Natural killer cell (primary cell): ENCODE measurements around the gene NPAS3. TPM values are rescaled to one million over a fixed set of nuclear protein-coding genes. Genes with fewer than 3 reads are reported as not detected.

ENCODE experiments used
- ATAC-seq, 3 donors: fragments of 150-1000 bp in 2 of 3; fragments of 200-7000 bp in 1 of 3; cut with Tn5 transposase; 1 replicate in 1 of 3; 2 replicates in 2 of 3; pipeline ENCODE4 v1.10.0; 2021; ENCODE audit warnings: mild to moderate bottlenecking in 2 of 3, moderate library complexity in 2 of 3
- DNase-seq, 2 donors: peaks; one replicate each; pipeline versions ENCODE4 v3.0.0 to v3.0.0-alpha.2; 2013 to 2021; ENCODE audit warnings: mixed read lengths in 1 of 2
- H3K27ac ChIP-seq: one replicate; pipeline ENCODE4 v1.5.1; 2013; ENCODE audit warnings: mild to moderate bottlenecking, low read length
- H3K27me3 ChIP-seq: one replicate; pipeline ENCODE4 v1.6.1; 2013; ENCODE audit warnings: low read length; ENCODE audit not compliant: control insufficient read depth, insufficient read depth
- H3K36me3 ChIP-seq: one replicate; pipeline ENCODE4 v1.6.1; 2013; ENCODE audit warnings: low read length; ENCODE audit not compliant: control insufficient read depth, insufficient read depth
- H3K4me1 ChIP-seq: one replicate; pipeline ENCODE4 v1.6.1; 2013; ENCODE audit warnings: low read length; ENCODE audit not compliant: control insufficient read depth, insufficient read depth
- H3K4me3 ChIP-seq: one replicate; pipeline ENCODE4 v1.5.1; 2013; ENCODE audit warnings: low read length
- H3K9me3 ChIP-seq: one replicate; pipeline ENCODE4 v1.6.1; 2013; ENCODE audit warnings: low read length; ENCODE audit not compliant: control insufficient read depth, insufficient read depth
- H3K27ac Mint-ChIP-seq, 2 donors: one replicate each; pipeline ENCODE4 v1.8.0; 2022; ENCODE audit warnings: mild to moderate bottlenecking in 2 of 2, mixed read lengths in 2 of 2, moderate library complexity in 1 of 2
- H3K27me3 Mint-ChIP-seq, 2 donors: one replicate each; pipeline ENCODE4 v1.8.0; 2022; ENCODE audit warnings: low read depth in 2 of 2, mixed read lengths in 2 of 2
- H3K36me3 Mint-ChIP-seq: one replicate; pipeline ENCODE4 v1.8.0; 2022; ENCODE audit warnings: mixed read lengths
- H3K4me1 Mint-ChIP-seq, 2 donors: one replicate each; pipeline ENCODE4 v1.8.0; 2022; ENCODE audit warnings: mixed read lengths in 2 of 2
- H3K4me3 Mint-ChIP-seq: one replicate; pipeline ENCODE4 v1.8.0; 2022; ENCODE audit warnings: mild to moderate bottlenecking, moderate library complexity, mixed read lengths
- H3K9me3 Mint-ChIP-seq, 2 donors: one replicate each; pipeline ENCODE4 v1.8.0; 2022; ENCODE audit warnings: mixed read lengths in 2 of 2
- WGBS: methylation state at CpG from one replicate; pipeline ENCODE4 v1.1.7; 2013; ENCODE audit warnings: missing lambda C conversion rate; ENCODE audit not compliant: insufficient coverage; 5-methylcytosine and 5-hydroxymethylcytosine counted together
- intact Hi-C: fragments of 100-400 bp; cut with micrococcal nuclease; formaldehyde crosslinking; loops from one replicate; pipeline ENCODE4 v1.14.2; 2022
- total RNA-seq, 4 donors: library from RNA; stranded (reverse); fragments of 120-200 nt in 1 of 4; gene quantifications; one replicate each; pipeline versions ENCODE4 v1.2.3 to v1.2.4, GENCODE V29; 2013 to 2022
- TF ChIP-seq, protein P1 (sequence below): fragments of 200-600 bp; IDR thresholded peaks from one replicate; pipeline ENCODE4 v1.8.0; 2022; ENCODE audit warnings: antibody characterized with exemption

The NPAS3 gene
- total RNA-seq: not detected
- not detected for total RNA-seq (2013)

DNA sequence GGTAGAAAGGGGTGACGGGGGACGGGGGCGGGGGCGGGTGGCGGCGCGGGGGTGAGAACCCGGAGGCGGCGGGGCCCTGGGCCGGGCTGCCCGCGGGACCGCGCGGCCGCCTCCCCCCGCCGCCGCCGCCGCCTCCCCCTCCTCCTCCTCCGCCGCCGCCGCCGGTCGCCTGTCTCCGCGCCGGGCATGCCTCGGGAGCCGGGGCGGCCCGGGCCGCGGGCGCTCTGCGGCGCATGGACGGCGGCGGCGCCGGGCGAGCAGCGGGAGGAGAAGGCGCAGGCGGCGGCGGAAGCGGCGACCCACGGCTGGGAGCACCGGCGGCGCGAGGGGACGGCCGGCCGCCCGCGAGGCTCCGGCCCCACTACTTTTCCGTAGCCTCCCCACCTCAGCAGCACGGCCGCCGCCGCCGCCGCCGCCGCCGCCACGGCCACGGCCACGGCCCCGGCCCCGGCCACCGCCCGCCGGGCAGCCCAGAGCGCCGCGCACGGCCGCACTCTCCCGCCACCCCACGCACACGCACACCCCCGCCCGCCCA is at the start of gene NPAS3:
TSS of gene NPAS3 (plus strand) at position 161 of the 535 bp plus-strand sequence.
- TF ChIP-seq, protein P1, sequence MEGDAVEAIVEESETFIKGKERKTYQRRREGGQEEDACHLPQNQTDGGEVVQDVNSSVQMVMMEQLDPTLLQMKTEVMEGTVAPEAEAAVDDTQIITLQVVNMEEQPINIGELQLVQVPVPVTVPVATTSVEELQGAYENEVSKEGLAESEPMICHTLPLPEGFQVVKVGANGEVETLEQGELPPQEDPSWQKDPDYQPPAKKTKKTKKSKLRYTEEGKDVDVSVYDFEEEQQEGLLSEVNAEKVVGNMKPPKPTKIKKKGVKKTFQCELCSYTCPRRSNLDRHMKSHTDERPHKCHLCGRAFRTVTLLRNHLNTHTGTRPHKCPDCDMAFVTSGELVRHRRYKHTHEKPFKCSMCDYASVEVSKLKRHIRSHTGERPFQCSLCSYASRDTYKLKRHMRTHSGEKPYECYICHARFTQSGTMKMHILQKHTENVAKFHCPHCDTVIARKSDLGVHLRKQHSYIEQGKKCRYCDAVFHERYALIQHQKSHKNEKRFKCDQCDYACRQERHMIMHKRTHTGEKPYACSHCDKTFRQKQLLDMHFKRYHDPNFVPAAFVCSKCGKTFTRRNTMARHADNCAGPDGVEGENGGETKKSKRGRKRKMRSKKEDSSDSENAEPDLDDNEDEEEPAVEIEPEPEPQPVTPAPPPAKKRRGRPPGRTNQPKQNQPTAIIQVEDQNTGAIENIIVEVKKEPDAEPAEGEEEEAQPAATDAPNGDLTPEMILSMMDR: no peak
- Mint-ChIP-seq H3K4me3 (peak within 1 kb of the TSS; percentile 92), H3K4me1 (peaks cover 0 to 23% of the 10 kb centered on the region in 2 donors), H3K9me3 (no peaks in the 10 kb centered on the region), H3K27ac (peak within 1 kb of the TSS; percentile 36 to 42), H3K36me3 (no peaks in the 10 kb centered on the region), H3K27me3 (peaks cover 31 to 54% of the 10 kb centered on the region in 2 donors)
- Histone ChIP-seq H3K9me3 (no peaks in the 10 kb centered on the region), H3K36me3 (no peaks in the 10 kb centered on the region), H3K4me1 (peaks cover 6% of the 10 kb centered on the region), H3K27me3 (peaks cover 35% of the 10 kb centered on the region), H3K4me3 (no peak within 1 kb of the TSS), H3K27ac (no peak within 1 kb of the TSS)
- DNase-seq (no peak), ATAC-seq (peak in 2 of 3 donors; percentile 10 to 44)
- under 1% methylated on average over 79 of the region's 92 CpGs for WGBS
- intact Hi-C loops: no loop called here

- Mint-ChIP-seq H3K9me3 (peaks cover 0 to 3% of the 10 kb centered on the region in 2 donors), H3K36me3 (no peaks in the 10 kb centered on the region), H3K27ac (peak overlapping the region in 1 of 2 donors; percentile 29), H3K4me1 (peaks cover 5% of the 10 kb centered on the region in 2 donors), H3K27me3 (no peaks in the 10 kb centered on the region), H3K4me3 (peak overlapping the region; percentile 65)
- H3K36me3 ChIP-seq: no peaks in the 10 kb centered on the region
- 36% methylated on average over 9 of the region's 10 CpGs for WGBS
- no peaks in the 10 kb centered on the region for H3K9me3 ChIP-seq
- no peak for DNase-seq
- intact Hi-C loops: no loop called here
- no peaks in the 10 kb centered on the region for H3K27me3 ChIP-seq
- H3K27ac ChIP-seq: no peak overlapping the region
- no peaks in the 10 kb centered on the region for H3K4me1 ChIP-seq
- no peak overlapping the region for H3K4me3 ChIP-seq
- TF ChIP-seq, protein P1: no peak
- ATAC-seq: no peak
Observed at GRCh38 chr14:32896979-32897697, 41.5 kb upstream of the NPAS3 start.

DNA sequence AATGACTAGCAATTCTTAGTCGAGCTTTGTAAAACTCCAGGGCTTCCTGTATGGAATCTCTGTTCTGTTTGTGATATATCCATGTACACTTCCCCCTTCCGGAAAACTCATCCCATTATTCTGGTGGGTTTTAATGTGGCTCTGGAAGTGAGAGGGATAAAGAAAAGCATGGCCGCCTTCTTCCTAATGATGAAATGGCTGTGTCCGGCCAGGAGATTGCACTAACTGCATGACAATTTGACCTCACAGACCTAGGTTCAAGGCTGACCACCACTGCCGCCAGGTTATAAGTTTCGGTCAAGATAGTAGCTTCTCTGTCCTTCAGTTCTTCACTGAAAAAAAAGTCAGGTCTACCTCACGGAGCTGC is 41.0 kb upstream of the NPAS3 start:
- H3K4me3 ChIP-seq: no peak overlapping the region
- no peak overlapping the region for H3K27ac ChIP-seq
- peak overlapping the region in 1 of 2 donors; percentile 29 for H3K27ac Mint-ChIP-seq
- no peaks in the 10 kb centered on the region for H3K9me3 ChIP-seq
- WGBS: 92% methylated on average over 5 of the region's 7 CpGs
- H3K36me3 Mint-ChIP-seq: no peaks in the 10 kb centered on the region
- H3K27me3 ChIP-seq: no peaks in the 10 kb centered on the region
- ATAC-seq (no peak), DNase-seq (no peak)
- no peaks in the 10 kb centered on the region for H3K4me1 ChIP-seq
- H3K9me3 Mint-ChIP-seq: no peaks in the 10 kb centered on the region
- TF ChIP-seq, protein P1: no peak
- intact Hi-C loops: no loop called here
- no peaks in the 10 kb centered on the region for H3K36me3 ChIP-seq
- H3K27me3 Mint-ChIP-seq: no peaks in the 10 kb centered on the region
- peak overlapping the region; percentile 65 for H3K4me3 Mint-ChIP-seq
- H3K4me1 Mint-ChIP-seq: peaks cover 5% of the 10 kb centered on the region in 2 donors
